ENCODE data around the gene TES.
"Not testable (repeated sequence)": the region's sequence is repeated elsewhere in the genome, so short reads cannot be mapped to it uniquely, and the experiment has no call there.

TES gene

DNA sequence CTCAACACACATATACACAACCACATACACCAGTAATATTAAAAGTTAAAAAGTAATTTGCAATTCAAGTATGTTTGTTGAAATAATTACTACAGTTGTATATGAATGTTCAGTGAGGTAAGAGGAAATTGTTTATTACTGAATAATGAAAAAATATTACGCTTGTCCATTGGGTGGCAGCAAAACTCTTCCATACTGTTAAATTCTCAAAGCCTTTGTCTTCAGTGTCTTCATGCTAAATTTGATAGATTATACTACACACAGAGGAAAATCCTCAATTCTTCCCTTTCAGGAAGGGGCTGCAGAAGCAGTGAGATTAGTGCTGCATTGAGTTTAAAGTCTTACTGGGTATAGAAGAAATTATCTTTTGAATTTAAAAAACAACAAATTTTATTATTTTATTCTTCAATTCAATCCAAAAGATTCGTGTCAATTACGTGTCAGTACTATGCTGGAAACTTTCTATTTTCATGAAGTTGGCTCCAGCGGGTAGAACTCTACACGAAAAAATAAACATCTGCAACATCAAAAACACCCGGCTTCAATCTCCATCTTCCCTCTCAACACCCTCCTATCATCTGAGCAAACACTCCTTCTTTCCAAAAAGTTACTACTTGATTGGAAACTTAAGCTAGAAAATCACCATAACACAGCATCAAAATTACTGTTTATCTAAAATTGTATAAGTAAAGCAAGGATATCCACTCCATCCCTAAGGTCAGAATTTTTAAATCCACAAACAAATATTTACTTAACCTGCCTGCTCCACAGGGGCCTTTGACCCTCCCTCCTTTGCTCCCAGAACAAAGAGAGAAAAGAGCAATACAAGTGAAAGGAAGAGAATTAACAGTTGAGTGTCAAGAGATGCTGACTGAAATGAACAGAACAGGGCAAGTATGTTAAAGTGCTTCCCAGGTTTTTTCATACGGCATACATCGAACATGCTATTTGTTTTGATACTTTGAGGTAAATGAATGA is 37.0 kb upstream of the TES start:
- Histone ChIP-seq H3K27ac (ENCODE audit: low read length) (no peak overlapping the region), H3K9me3 (ENCODE audit: insufficient read depth, low read length) (0 out of 2 replicates have a peak, but pooled peaks cover 6% of the 10 kb centered on the region), H3K36me3 (replicated peaks; ENCODE audit: low read depth, low read length) (no peaks in the 10 kb centered on the region), H2AFZ (ENCODE audit: low read depth, low read length) (no peak overlapping the region), H3K4me1 (ENCODE audit: low read length) (peaks cover 33% of the 10 kb centered on the region), H3K4me3 (ENCODE audit: low read length) (no peak overlapping the region), H3K79me2 (ENCODE audit: low read length) (no peaks in the 10 kb centered on the region; the same call in 1 of the 2 replicates), H3K27me3 (ENCODE audit: low read depth, low read length) (no peaks in the 10 kb centered on the region), H4K20me1 (ENCODE audit: insufficient read depth, low read length) (no peaks in the 10 kb centered on the region), H3K9ac (ENCODE audit: low read length) (no peak overlapping the region), H3K4me2 (ENCODE audit: low read length) (no peak overlapping the region)
- TF ChIP-seq, protein P1, sequence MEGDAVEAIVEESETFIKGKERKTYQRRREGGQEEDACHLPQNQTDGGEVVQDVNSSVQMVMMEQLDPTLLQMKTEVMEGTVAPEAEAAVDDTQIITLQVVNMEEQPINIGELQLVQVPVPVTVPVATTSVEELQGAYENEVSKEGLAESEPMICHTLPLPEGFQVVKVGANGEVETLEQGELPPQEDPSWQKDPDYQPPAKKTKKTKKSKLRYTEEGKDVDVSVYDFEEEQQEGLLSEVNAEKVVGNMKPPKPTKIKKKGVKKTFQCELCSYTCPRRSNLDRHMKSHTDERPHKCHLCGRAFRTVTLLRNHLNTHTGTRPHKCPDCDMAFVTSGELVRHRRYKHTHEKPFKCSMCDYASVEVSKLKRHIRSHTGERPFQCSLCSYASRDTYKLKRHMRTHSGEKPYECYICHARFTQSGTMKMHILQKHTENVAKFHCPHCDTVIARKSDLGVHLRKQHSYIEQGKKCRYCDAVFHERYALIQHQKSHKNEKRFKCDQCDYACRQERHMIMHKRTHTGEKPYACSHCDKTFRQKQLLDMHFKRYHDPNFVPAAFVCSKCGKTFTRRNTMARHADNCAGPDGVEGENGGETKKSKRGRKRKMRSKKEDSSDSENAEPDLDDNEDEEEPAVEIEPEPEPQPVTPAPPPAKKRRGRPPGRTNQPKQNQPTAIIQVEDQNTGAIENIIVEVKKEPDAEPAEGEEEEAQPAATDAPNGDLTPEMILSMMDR (IDR thresholded peaks at IDR 0.05; ENCODE audit: low read depth, low read length): peak; percentile 68
- no peak for TF ChIP-seq EZH2phosphoT487 (IDR thresholded peaks at IDR 0.05; ENCODE audit: low read depth)

DNA sequence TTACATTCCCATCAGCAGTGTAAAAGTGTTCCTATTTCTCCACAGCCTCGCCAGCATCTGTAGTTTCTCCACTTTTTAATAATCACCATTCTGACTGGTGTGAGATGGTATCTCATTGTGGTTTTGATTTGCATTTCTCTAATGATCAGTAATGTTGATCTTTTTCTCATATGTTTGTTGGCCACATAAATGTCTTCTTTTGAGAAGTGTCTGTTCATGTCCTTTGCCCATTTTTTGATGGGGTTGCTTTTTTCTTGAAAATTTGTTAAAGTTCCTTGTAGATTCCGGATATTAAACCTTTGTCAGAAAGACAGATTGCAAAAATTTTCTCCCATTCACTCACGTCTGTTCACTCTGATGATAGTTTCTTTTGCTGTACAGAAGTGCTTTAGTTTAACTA is 35.2 kb upstream of the TES start:
- not testable (repeated sequence) for H3K4me3 ChIP-seq (ENCODE audit: low read length); H4K20me1 ChIP-seq (ENCODE audit: insufficient read depth, low read length); H3K27ac ChIP-seq (ENCODE audit: low read length); H2AFZ ChIP-seq (ENCODE audit: low read depth, low read length); H3K79me2 ChIP-seq (ENCODE audit: low read length); H3K36me3 ChIP-seq (replicated peaks; ENCODE audit: low read depth, low read length); H3K9me3 ChIP-seq (ENCODE audit: insufficient read depth, low read length); H3K27me3 ChIP-seq (ENCODE audit: low read depth, low read length); H3K9ac ChIP-seq (ENCODE audit: low read length); H3K4me2 ChIP-seq (ENCODE audit: low read length)
- H3K4me1 ChIP-seq (ENCODE audit: low read length): peaks cover 17% of the 10 kb centered on the region

DNA sequence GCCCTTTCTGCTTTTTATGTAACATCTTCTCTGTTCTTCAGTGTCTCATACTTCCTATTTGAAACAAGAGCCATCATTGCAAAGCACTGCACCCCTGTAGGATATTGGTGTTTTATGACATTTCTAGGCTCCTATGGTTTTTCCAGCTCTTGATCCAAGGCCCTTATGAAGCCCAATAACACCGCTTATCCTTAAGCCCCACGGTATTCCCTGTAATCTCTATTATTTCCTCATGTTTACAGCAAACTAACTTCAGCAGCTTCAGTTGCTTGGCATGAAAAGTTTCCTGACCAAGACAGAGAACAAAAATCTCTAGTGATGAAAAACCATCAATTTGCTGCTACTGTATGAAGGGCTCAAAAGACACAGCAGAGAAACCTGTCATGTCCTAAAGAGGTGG is 34.1 kb upstream of the TES start:
- H3K27me3 ChIP-seq (ENCODE audit: low read depth, low read length): no peaks in the 10 kb centered on the region
- H3K9ac ChIP-seq (ENCODE audit: low read length): no peak overlapping the region
- no peak overlapping the region for H3K4me2 ChIP-seq (ENCODE audit: low read length)
- H3K79me2 ChIP-seq (ENCODE audit: low read length): no peaks in the 10 kb centered on the region
- H4K20me1 ChIP-seq (ENCODE audit: insufficient read depth, low read length): no peaks in the 10 kb centered on the region
- H3K4me3 ChIP-seq (ENCODE audit: low read length): no peak overlapping the region
- H3K9me3 ChIP-seq (ENCODE audit: insufficient read depth, low read length): 0 out of 2 replicates have a peak, but pooled peaks cover 6% of the 10 kb centered on the region
- H3K27ac ChIP-seq (ENCODE audit: low read length): no peak overlapping the region
- H3K36me3 ChIP-seq (replicated peaks; ENCODE audit: low read depth, low read length): no peaks in the 10 kb centered on the region
- no peak overlapping the region for H2AFZ ChIP-seq (ENCODE audit: low read depth, low read length)
- TF ChIP-seq EZH2phosphoT487 (IDR thresholded peaks at IDR 0.05; ENCODE audit: low read depth): no peak
- TF ChIP-seq, protein P1 (IDR thresholded peaks at IDR 0.05; ENCODE audit: low read depth, low read length): no peak
- H3K4me1 ChIP-seq (ENCODE audit: low read length): peaks cover 14% of the 10 kb centered on the region

DNA sequence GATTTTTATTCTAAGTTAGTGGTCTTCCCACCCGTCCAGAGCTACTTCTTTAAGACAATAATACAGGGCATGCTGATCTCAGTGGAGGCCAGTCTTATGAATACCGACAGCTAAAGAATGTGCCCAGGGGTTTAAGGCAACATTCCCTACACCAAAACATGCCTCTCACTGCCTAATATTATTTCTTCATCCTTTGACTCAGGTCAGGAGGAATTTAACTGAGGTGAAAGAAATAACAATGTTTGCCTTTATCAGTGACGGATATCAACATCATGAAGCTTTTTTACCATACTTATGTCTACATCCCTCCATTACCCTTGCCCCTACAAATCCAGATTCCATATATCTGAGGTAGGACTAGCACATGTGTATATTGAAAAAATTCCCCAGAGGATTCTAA is 33.3 kb upstream of the TES start:
- Histone ChIP-seq H2AFZ (ENCODE audit: low read depth, low read length) (no peak overlapping the region), H3K9ac (ENCODE audit: low read length) (no peak overlapping the region), H3K27me3 (ENCODE audit: low read depth, low read length) (no peaks in the 10 kb centered on the region), H3K4me3 (ENCODE audit: low read length) (no peak overlapping the region), H3K27ac (ENCODE audit: low read length) (no peak overlapping the region), H3K4me2 (ENCODE audit: low read length) (no peak overlapping the region), H3K79me2 (ENCODE audit: low read length) (no peaks in the 10 kb centered on the region), H4K20me1 (ENCODE audit: insufficient read depth, low read length) (no peaks in the 10 kb centered on the region), H3K4me1 (ENCODE audit: low read length) (peaks cover 8% of the 10 kb centered on the region), H3K9me3 (ENCODE audit: insufficient read depth, low read length) (0 out of 2 replicates have a peak, but pooled peaks cover 6% of the 10 kb centered on the region), H3K36me3 (replicated peaks; ENCODE audit: low read depth, low read length) (no peaks in the 10 kb centered on the region)
- no peak for TF ChIP-seq EZH2phosphoT487 (IDR thresholded peaks at IDR 0.05; ENCODE audit: low read depth)
- TF ChIP-seq, protein P1 (IDR thresholded peaks at IDR 0.05; ENCODE audit: low read depth, low read length): no peak
